Fibroblast of mammary gland (primary cell): ENCODE measurements around the gene TLL2.

ENCODE experiments used
- DNase-seq: peaks from one replicate; pipeline ENCODE4 v3.0.0-alpha.2; 2010; ENCODE audit warnings: low read depth
- H3K4me3 ChIP-seq: 2 replicates; pipeline ENCODE4 v1.5.1; 2011; ENCODE audit warnings: low read depth, mild to moderate bottlenecking, low read length, moderate library complexity; ENCODE audit not compliant: control insufficient read depth
- TF ChIP-seq, protein P1 (sequence below): conservative IDR thresholded peaks from 2 replicates; pipeline ENCODE4 v1.5.1; 2011; ENCODE audit warnings: low read depth, low read length, inconsistent platforms; ENCODE audit not compliant: control insufficient read depth, insufficient read depth

The TLL2 gene

DNA sequence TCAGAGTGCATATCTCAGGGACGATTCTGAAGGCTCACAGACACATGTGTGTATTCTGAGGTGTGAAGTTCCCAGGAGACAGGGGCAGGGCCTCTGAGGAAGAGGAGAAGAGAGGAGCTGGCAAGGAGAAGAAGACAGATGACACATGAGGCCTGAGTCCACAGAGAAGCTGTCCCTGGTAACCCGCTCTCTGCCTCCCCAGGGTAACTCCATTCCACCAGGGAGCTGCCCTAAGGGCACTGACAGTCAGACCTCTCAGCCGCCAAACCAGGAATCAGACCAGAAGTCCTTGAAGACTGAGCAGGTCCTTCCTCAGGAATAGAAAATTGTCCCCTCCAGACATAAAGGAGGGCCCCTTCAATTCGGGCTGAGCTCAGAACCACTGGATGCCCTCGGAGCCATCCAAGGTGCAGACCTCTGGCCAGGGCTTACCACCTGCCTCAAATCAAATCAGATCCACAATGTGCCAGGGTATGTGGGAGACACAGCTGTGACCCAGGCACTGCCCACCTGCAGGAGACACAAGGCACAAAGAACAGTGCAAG, 57.4 kb downstream of the TLL2 start:
- no peak for DNase-seq
- no peak overlapping the region for H3K4me3 ChIP-seq
- TF ChIP-seq, protein P1, sequence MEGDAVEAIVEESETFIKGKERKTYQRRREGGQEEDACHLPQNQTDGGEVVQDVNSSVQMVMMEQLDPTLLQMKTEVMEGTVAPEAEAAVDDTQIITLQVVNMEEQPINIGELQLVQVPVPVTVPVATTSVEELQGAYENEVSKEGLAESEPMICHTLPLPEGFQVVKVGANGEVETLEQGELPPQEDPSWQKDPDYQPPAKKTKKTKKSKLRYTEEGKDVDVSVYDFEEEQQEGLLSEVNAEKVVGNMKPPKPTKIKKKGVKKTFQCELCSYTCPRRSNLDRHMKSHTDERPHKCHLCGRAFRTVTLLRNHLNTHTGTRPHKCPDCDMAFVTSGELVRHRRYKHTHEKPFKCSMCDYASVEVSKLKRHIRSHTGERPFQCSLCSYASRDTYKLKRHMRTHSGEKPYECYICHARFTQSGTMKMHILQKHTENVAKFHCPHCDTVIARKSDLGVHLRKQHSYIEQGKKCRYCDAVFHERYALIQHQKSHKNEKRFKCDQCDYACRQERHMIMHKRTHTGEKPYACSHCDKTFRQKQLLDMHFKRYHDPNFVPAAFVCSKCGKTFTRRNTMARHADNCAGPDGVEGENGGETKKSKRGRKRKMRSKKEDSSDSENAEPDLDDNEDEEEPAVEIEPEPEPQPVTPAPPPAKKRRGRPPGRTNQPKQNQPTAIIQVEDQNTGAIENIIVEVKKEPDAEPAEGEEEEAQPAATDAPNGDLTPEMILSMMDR = no peak

DNA sequence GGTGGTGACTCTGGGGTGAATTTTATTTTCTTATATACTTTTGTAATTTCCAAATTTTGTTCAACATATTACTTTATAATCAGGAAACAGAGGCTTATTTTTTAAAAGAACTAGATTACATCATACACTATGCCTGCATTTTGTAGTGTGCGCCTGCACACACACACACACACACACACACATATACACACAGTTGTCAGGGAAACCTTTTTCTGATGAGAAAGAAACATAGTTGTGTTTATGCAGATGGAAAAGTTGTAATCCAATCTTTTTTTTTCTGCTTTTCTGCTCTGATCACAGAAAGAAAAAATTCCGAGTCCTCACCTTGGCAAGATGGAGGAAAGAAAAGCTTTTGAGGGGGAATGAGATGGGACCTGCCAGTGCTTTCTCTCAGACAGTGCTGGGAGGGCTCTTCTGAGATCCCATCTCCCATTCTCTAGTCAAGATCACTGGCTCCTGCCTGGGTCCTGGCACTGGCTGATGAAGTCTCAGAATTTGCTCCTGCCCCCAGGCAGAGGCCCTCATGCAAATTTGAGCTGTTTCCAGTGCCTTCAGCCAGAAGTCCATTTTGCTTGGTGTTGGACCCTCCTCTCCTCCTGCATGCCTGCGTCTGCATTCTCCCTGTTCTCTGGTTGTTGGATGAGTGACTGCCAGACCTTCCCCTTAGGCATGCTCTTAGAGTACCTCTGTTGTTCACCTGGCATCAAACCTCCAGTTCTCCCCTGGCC, 59.7 kb downstream of the TLL2 start:
- DNase-seq = no peak
- TF ChIP-seq, protein P1 = no peak
- H3K4me3 ChIP-seq = no peak overlapping the region

DNA sequence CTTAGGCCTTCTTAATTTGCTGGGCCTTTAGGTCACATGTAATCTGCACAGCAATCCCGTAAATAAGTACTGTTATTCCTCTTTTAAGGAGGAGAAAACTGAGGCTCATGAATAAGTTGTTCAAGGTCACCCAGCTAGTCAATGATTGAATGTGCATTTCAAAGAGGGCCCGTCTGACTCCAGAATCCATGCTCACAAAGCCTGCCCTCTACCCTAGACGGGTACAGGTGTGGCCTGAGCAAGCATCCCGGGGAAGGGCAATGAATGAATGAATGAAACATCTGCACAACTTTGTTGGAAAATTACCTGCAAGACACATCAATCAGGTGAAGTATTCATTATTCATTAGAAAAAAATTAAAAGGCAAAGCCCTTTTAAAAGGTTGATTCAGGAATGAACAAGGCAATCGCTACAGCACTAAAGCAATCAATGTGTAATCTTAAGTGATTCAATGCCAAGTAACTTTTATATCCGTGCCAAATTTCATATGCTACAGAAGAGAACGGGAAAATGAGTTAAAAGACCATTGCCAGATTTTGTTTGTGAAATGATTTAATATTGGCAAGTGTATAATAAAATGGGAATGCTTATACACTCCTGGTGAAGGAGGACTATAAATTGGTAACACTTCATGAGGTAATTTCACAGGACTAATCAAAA, 61.1 kb downstream of the TLL2 start:
- TF ChIP-seq, protein P1 = no peak
- H3K4me3 ChIP-seq = no peak overlapping the region
- DNase-seq = no peak

DNA sequence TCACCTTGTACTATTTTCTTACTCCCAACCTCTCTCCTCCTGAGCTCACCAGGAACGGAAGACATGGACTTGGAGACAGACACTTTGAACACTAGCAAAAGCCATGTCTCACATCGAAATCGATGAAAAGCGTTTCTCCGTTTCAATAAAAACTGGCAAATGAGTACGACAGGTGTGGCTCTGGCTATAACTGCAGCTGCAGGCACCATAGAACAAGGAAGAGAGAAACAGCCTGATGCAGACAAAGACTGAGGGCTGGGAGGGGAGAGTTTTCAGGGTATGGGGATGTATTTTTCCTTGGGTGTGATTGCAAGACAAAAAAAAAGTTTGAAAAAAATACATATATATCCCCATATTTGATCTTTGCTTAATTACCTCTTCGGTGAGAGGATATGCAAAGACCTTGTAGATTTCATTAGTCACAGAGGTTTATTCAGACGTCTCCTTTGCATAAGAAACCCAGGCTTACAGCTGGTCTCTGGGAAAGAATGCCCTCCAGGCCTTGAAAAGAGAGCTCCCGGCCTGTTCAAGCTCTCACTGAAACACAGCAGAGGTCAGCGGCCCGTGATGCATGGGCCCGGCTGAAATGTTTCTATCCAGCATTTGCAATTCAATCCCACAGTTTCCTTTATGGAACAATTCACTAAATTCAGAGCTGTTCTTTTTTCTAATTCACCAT, 63.1 kb downstream of the TLL2 start:
- DNase-seq = no peak
- TF ChIP-seq, protein P1 = no peak
- no peak overlapping the region for H3K4me3 ChIP-seq

DNA sequence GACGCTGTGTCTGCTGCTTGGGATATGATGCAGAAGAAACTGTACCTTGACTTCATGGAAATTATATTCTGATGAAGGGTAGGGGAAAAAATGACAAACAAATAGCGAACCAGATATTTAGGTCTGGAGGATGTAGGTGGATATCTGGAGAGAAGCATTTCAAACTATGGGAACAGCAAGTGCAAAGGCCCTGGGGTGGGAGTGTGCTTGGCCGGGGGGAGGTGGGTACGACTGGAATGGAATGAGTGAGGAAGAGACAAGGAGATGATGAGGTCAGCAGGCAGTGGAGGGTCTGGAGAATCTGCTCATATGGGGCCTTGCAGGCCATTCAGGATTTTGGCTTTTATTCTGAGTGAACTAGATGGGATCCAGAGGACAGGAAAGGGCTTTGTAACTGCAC, 65.2 kb downstream of the TLL2 start:
- TF ChIP-seq, protein P1 = no peak
- DNase-seq = no peak
- no peak overlapping the region for H3K4me3 ChIP-seq

DNA sequence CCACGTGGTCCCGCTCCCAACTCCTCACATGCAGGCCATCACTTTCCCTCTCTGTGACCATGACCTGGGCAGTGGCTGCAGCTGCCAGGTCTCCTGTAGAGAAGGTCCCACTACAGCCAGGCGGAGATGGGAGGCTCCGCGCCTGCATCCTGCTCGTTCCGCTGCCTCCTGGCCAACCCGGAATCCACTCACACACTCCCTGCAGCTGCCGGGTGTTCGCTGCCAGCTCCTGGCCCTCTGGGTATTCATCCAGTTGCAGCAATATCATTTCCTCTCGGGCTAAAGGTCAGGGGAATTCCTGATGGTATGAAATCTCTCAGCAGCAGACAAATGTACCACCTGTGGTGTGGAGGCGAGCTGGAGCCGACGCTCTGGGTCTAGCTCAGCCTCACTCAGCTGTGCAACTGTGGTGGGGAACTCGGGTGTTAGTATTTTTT, 65.7 kb downstream of the TLL2 start:
- H3K4me3 ChIP-seq = no peak overlapping the region
- peak; percentile 8 for DNase-seq
- TF ChIP-seq, protein P1 = no peak
